Activated CD8-positive, alpha-beta T cell treated with anti-CD3 and anti-CD28 coated beads for 36 hours (primary cell): ENCODE results near the gene ZNF440. TPM values are rescaled to one million over a fixed set of nuclear protein-coding genes. Genes with fewer than 3 reads are reported as not detected.
A peak's percentile ranks its signal among the peaks of the same experiment; 100 is the strongest.

Source experiments
- ATAC-seq: fragments of 200-7000 bp; cut with Tn5 transposase; one replicate; pipeline ENCODE4 v1.10.0; 2021; ENCODE audit warnings: mild to moderate bottlenecking, moderate library complexity
- CTCF ChIA-PET: fragments of 350-600 bp; sonication (Branson Sonifier 250); formaldehyde crosslinking; loops from one replicate; lab custom pipeline; 2021; ENCODE audit warnings: antibody characterized with exemption; lab: Charles Lee
- POLR2A ChIA-PET: fragments of 350-600 bp; sonication (Branson Sonifier 250); formaldehyde crosslinking; loops from one replicate; lab custom pipeline; 2021; ENCODE audit warnings: antibody characterized with exemption; lab: Charles Lee
- DNase-seq: peaks from one replicate; pipeline ENCODE4 v3.0.0-alpha.2; 2020
- H3K27ac Mint-ChIP-seq: one replicate; pipeline ENCODE4 v1.8.0; 2021; ENCODE audit warnings: mild to moderate bottlenecking, mixed read lengths
- H3K27me3 Mint-ChIP-seq: one replicate; pipeline ENCODE4 v1.8.0; 2021; ENCODE audit warnings: mixed read lengths
- H3K36me3 Mint-ChIP-seq: one replicate; pipeline ENCODE4 v1.8.0; 2021; ENCODE audit warnings: low read depth, mixed read lengths
- H3K4me1 Mint-ChIP-seq: one replicate; pipeline ENCODE4 v1.8.0; 2021; ENCODE audit warnings: low read depth, mixed read lengths
- H3K4me3 Mint-ChIP-seq: one replicate; pipeline ENCODE4 v1.8.0; 2021; ENCODE audit warnings: mild to moderate bottlenecking, moderate library complexity, mixed read lengths
- H3K9me3 Mint-ChIP-seq: one replicate; pipeline ENCODE4 v1.8.0; 2021; ENCODE audit warnings: mixed read lengths
- intact Hi-C: fragments of 100-400 bp; cut with micrococcal nuclease; formaldehyde crosslinking; loops from one replicate; pipeline ENCODE4 v1.10.0; 2022
- total RNA-seq, 2 experiments: library from RNA; stranded (reverse); gene quantifications; one replicate each; pipeline ENCODE4 v1.2.3, GENCODE V29; 2021
- TF ChIP-seq, protein P1 (sequence below): fragments of 200-600 bp; IDR thresholded peaks from one replicate; pipeline ENCODE4 v1.8.0; 2022; ENCODE audit warnings: antibody characterized with exemption, mild to moderate bottlenecking

The ZNF440 gene
- total RNA-seq = 1 to 10 TPM; 7.7 to 8.8 TPM

GRCh38 chr19:11814029-11814699 is at the start of gene ZNF440:
TSS of gene ZNF440 (plus strand) at chr19:11814273. CDS start at chr19:11814448, 175 bp downstream.
- intact Hi-C loops = no loop called here
- POLR2A ChIA-PET = interaction anchor here (0.6 to 2.9 kb wide), 7 partner anchors 15 to 348 kb away, joined by 3 to 8 read pairs (median 4); partner anchors contain the start of genes ZNF441, ZNF491 and ZNF823
- Mint-ChIP-seq H3K27ac (peak within 1 kb of the TSS; percentile 81), H3K4me3 (peak within 1 kb of the TSS; percentile 87), H3K27me3 (no peaks in the 10 kb centered on the region), H3K4me1 (peaks cover 22% of the 10 kb centered on the region), H3K9me3 (no peaks in the 10 kb centered on the region), H3K36me3 (peaks cover 24% of the 10 kb centered on the region)
- CTCF ChIA-PET = interaction anchor here (1.0 to 3.9 kb wide), 2 partner anchors 16 to 245 kb away, joined by 3 to 56 read pairs; partner anchors contain the start of gene ZNF491
- TF ChIP-seq, protein P1, sequence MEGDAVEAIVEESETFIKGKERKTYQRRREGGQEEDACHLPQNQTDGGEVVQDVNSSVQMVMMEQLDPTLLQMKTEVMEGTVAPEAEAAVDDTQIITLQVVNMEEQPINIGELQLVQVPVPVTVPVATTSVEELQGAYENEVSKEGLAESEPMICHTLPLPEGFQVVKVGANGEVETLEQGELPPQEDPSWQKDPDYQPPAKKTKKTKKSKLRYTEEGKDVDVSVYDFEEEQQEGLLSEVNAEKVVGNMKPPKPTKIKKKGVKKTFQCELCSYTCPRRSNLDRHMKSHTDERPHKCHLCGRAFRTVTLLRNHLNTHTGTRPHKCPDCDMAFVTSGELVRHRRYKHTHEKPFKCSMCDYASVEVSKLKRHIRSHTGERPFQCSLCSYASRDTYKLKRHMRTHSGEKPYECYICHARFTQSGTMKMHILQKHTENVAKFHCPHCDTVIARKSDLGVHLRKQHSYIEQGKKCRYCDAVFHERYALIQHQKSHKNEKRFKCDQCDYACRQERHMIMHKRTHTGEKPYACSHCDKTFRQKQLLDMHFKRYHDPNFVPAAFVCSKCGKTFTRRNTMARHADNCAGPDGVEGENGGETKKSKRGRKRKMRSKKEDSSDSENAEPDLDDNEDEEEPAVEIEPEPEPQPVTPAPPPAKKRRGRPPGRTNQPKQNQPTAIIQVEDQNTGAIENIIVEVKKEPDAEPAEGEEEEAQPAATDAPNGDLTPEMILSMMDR = no peak
- DNase-seq (peak; percentile 96), ATAC-seq (peak; percentile 99)

DNA sequence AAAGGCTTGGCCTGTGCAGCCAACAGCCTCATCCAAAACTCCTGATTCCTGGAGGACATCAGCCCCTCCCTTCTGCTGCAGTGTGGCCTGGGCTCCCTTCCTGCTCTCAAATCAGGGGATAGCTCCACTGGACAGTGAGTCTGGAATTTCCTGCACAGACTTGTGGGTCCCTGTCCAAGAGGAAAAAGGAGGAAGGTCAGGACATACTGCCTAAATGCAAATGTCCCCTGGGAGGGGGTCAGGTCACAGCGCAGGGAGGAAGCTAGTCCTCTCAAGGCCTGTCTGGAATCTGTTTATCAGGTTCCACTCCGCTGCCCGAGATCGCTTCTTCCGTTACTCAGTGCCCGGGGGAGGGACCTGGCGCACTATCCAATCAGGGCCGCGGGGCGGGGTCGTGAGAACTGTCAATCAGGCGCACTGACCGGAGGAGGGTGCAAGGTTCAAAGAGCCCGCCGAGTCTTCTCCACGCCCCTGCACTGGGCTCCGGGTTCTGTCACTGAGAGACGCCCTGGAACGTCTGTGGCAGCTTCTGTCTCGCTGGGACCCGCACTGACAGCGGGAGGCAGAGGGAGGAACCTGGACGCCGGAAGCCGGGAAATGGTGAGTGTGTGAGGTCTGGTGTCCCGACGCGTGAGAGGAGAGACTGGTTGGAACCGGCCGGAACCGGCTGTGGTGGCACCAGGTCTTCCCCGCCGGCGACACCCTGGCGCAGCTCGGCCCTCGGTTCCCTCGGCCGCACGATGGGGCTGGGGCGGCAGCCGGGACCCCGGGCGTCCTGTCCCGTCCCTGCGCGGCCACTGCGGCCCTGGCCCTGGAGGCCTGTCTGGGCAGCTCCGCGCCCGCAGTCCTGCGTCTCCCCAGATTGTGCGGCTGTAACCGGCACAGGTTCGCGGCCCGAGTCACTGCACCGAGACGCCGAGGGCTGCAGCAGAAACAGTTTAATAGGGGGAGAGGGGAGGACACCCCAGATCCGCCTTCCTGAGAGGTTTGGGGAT is 47.2 kb upstream of the ZNF440 start, which contains the start of gene ZNF441:
Gene ZNF441, plus strand, starts transcription at position 404 of the 995 bp plus-strand sequence. Its CDS starts 194 bp downstream, at position 598.
- POLR2A ChIA-PET = interaction anchor here (0.6 to 1.0 kb wide), 5 partner anchors 9 to 188 kb away, joined by 3 read pairs; partner anchors contain the start of genes ZNF440 and ZNF491
- H3K27ac Mint-ChIP-seq = peak within 1 kb of the TSS; percentile 94
- H3K9me3 Mint-ChIP-seq = peaks cover 33% of the 10 kb centered on the region
- intact Hi-C loops = no loop called here
- H3K27me3 Mint-ChIP-seq = peaks cover 6% of the 10 kb centered on the region
- peaks cover 28% of the 10 kb centered on the region for H3K36me3 Mint-ChIP-seq
- H3K4me1 Mint-ChIP-seq = peaks cover 17% of the 10 kb centered on the region
- CTCF ChIA-PET = interaction anchor here (1.2 to 1.4 kb wide), 2 partner anchors 31 to 67 kb away, joined by 3 read pairs; no protein-coding TSS in a partner anchor
- peak within 1 kb of the TSS; percentile 95 for H3K4me3 Mint-ChIP-seq
- peak; percentile 98 for ATAC-seq
- TF ChIP-seq, protein P1 = no peak
- peak; percentile 98 for DNase-seq

DNA sequence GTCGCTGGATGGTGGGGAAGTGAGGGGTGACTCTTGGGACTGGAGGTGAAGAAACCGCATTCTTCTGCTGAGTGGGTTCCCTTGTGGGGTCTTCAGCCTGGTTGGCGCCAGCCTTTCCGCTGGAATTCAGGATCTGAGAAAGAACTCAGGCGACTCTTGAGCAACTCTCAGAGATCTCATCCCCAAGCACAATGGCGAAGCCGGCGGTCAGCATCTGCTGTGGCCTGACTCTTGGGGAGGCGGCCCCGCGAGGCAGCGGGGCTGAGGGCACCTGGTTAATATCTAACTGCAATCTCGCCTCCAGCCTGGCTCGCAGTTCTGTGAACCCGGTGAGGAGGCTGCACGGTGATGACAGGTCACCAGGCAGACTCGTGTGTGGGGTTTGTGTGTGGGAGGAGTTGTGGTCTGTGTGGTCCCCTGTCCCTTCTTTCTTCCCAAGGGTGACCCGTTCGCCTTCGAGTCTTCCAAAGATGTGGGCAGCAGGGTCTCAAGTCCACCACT is 46.4 kb upstream of the ZNF440 start:
- TF ChIP-seq, protein P1 = no peak
- CTCF ChIA-PET = no interaction called here
- POLR2A ChIA-PET = no interaction called here
- DNase-seq = peak; percentile 54
- peaks cover 40% of the 10 kb centered on the region for H3K9me3 Mint-ChIP-seq
- peak overlapping the region; percentile 81 for H3K27ac Mint-ChIP-seq
- intact Hi-C loops = no loop called here
- H3K4me1 Mint-ChIP-seq = peaks cover 17% of the 10 kb centered on the region
- peaks cover 34% of the 10 kb centered on the region for H3K36me3 Mint-ChIP-seq
- ATAC-seq = no peak
- H3K4me3 Mint-ChIP-seq = peak overlapping the region; percentile 95
- H3K27me3 Mint-ChIP-seq = peaks cover 4% of the 10 kb centered on the region

DNA sequence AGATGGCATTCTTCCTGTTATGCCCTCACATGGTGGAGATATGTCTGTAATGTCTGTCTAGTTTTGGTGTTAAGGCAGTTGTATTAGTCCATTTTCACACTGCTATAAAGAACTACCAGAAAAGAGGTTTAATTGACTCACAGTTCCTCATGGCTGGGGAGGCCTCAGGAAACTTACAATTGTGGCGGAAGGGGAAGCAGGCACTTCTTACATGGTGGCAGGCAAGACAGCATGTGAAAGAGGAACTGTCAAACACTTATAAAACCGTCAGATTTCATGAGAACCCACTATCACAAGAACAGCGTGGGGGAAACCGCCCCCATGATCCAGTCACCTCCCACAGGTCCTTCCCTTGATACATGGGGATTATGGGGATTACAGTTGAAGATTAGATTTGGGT is 44.1 kb upstream of the ZNF440 start:
- Mint-ChIP-seq H3K9me3 (peaks cover 43% of the 10 kb centered on the region), H3K27me3 (peaks cover under 1% of the 10 kb centered on the region), H3K36me3 (peaks cover 41% of the 10 kb centered on the region), H3K4me1 (peaks cover 17% of the 10 kb centered on the region), H3K4me3 (no peak overlapping the region), H3K27ac (no peak overlapping the region)
- intact Hi-C loops = no loop called here
- POLR2A ChIA-PET = no interaction called here
- TF ChIP-seq, protein P1 = no peak
- ATAC-seq = no peak
- no peak for DNase-seq
- CTCF ChIA-PET = interaction anchor here (1.4 to 1.6 kb wide), 2 partner anchors 28 to 69 kb away, joined by 6 to 7 read pairs; no protein-coding TSS in a partner anchor
